GM21390 (cell line): ENCODE results near the gene ENPP1.
"Not testable (repeated sequence)": the region's sequence is repeated elsewhere in the genome, so short reads cannot be mapped to it uniquely, and the experiment has no call there.

ENCODE experiments used
- ATAC-seq: cut with Tn5 transposase; IDR thresholded peaks from one replicate; pipeline ENCODE4 v1.9.1; 2021; ENCODE audit not compliant: unreplicated experiment

Gene ENPP1

GRCh38 chr6:131911951-131912350 lies 104.1 kb downstream of the ENPP1 start:
- ATAC-seq = no peak

GRCh38 chr6:131914234-131914633 lies 106.4 kb downstream of the ENPP1 start:
- ATAC-seq = no peak

GRCh38 chr6:131914967-131915751 lies 107.3 kb downstream of the ENPP1 start:
- ATAC-seq = peak; percentile 95

- not testable (repeated sequence) for ATAC-seq
Observed at GRCh38 chr6:131916091-131916796, 108.4 kb downstream of the ENPP1 start.

GRCh38 chr6:131916847-131917246 lies 109.0 kb downstream of the ENPP1 start:
- ATAC-seq = no peak

- ATAC-seq = no peak
Observed at GRCh38 chr6:131917318-131917717, 109.5 kb downstream of the ENPP1 start.

- ATAC-seq = no peak
Observed at GRCh38 chr6:131917763-131918649, 110.2 kb downstream of the ENPP1 start.

- no peak for ATAC-seq
Observed at GRCh38 chr6:131918650-131919355, 111.0 kb downstream of the ENPP1 start.

GRCh38 chr6:131920656-131921055 lies 112.8 kb downstream of the ENPP1 start:
- ATAC-seq = no peak

- peak; percentile 74 for ATAC-seq
Observed at GRCh38 chr6:131923356-131923755, 115.5 kb downstream of the ENPP1 start.

GRCh38 chr6:131924881-131925474 lies 117.2 kb downstream of the ENPP1 start:
- no peak for ATAC-seq

- no peak for ATAC-seq
Observed at GRCh38 chr6:131929264-131929663, 121.4 kb downstream of the ENPP1 start.

- ATAC-seq = no peak
Observed at GRCh38 chr6:131929976-131930375, 122.2 kb downstream of the ENPP1 start.

GRCh38 chr6:131931063-131931750 lies 123.4 kb downstream of the ENPP1 start:
- ATAC-seq = no peak

- no peak for ATAC-seq
Observed at GRCh38 chr6:131936156-131936555, 128.3 kb downstream of the ENPP1 start.

- ATAC-seq = no peak
Observed at GRCh38 chr6:131937226-131937625, 129.4 kb downstream of the ENPP1 start.

GRCh38 chr6:131937703-131938631 lies 130.1 kb downstream of the ENPP1 start:
- no peak for ATAC-seq
